HG02678 (cell line): ENCODE measurements around the gene HPSE2.
A peak's percentile ranks its signal among the peaks of the same experiment; 100 is the strongest.

Source experiments
- ATAC-seq: cut with Tn5 transposase; IDR thresholded peaks from one replicate; pipeline ENCODE4 v1.9.1; 2021; ENCODE audit warnings: mild to moderate bottlenecking, moderate library complexity; ENCODE audit not compliant: unreplicated experiment

Gene HPSE2

GRCh38 chr10:98470850-98471249, 764.8 kb downstream of the HPSE2 start:
- no peak for ATAC-seq

DNA sequence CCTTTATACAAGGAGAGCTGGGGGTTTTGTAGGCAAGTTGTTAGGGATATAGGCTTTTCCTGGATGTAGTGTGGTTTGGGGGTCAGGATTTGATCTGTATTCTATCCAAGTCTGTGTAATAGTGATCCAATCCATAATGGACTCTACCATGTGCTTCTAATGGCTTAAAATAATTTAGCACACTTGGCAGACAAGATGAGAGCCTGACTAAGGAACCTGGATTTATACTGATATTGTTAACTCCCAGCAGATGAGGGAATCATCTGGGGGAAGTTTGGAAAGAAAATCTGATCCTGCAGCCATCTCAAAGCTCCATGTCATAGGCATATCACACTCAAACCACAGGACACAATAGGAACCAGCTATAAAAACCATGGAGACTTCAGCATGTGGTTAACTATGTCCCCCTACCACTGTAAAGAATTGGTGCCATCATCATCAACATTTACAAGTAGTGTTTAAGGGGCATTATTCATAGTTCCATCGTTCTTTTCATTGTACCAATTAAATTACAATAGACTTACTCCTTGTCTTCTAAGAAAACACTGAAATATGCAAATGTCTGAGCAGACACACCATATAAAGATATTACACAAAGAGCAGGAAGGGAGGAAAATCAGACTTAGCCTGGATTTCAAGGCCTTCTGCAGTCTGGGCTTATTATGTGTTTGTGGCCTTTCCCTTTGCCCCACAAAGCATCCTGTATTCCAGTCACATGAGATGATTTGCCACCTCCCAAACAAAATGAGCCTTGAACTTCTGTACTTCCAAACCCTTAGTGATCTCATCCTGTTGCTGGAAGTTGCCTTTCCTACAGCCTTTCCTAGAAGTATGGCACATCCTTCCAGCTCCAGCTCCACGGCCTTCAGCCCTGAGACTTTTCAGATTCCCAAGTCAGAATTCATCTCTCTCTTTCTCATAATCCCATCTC, 766.4 kb downstream of the HPSE2 start:
- no peak for ATAC-seq

GRCh38 chr10:98467506-98468318, 767.9 kb downstream of the HPSE2 start:
- ATAC-seq, result peak; percentile 95

GRCh38 chr10:98466861-98467505, 768.7 kb downstream of the HPSE2 start:
- ATAC-seq, result no peak

GRCh38 chr10:98465866-98466265, 769.8 kb downstream of the HPSE2 start:
- no peak for ATAC-seq

DNA sequence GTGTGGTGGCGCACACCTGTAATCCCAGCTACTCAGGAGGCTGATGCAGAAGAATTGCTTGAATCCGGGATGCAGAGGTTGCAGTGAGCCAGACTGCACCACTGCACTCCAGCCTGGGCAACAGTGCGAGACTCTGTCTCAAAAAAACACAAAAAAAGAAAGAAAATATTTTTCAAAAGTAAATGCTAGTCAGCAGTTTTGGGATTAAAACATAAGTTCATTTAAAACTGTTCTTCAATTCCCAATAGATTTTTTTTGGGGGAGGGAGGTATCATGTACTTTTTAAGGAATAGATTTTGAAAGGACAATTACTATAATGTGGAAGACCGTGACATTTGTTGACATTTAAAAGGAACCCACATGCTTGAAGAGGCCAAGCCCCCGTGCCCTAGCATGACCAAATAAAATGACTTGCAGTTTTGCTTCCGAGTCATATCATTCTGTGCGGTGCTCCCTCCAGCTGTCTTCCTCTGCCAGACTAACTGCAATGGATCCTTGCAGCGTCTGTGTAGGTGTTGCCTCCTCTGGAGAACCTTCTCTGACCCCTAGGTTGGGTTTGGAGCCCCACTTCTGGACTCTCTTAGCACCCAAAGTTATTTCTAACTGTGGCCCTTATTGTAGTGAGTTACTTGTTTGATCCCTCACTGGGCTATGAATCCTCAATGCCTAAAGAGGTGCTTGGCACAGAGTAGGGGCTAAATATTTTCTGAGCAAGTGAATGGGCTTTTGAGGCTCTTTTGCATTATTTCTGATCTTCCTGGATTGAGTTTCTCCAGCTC, 771.5 kb downstream of the HPSE2 start:
- ATAC-seq, result no peak

DNA sequence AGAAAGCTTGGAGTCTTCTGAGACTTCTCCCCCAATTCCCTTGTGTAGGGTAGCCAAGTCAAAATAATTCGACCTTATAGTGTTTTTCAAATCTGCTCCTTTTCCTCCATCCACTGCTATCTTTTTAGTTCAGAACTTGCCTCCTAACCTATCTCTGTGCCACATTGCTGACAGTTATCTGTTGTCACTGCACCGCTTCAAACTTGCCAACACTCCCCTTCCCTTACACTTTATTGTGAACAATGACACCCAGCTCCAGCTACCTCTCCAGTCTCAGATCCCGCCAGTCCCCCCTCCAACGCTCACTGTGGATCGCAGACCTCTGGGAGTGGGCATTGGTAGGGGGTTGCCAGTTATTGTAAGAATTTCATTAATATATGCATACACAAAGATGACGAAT, 772.6 kb downstream of the HPSE2 start:
- no peak for ATAC-seq

DNA sequence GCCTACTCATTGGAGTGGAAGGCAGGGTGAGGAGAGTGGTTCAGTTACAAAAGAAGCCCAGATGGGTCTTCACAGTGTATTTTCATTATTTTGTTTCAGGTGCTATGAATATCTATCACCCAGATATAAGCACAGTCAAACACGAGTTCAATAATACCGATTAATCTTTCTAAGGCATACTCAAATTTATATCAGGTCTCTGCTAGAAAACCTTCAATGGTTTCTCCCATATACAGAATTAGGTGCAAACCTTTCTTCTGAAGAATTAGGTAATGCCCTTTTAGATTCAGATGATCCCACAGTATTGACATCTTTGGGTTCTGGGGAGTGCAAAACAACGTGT, 774.2 kb downstream of the HPSE2 start:
- no peak for ATAC-seq

DNA sequence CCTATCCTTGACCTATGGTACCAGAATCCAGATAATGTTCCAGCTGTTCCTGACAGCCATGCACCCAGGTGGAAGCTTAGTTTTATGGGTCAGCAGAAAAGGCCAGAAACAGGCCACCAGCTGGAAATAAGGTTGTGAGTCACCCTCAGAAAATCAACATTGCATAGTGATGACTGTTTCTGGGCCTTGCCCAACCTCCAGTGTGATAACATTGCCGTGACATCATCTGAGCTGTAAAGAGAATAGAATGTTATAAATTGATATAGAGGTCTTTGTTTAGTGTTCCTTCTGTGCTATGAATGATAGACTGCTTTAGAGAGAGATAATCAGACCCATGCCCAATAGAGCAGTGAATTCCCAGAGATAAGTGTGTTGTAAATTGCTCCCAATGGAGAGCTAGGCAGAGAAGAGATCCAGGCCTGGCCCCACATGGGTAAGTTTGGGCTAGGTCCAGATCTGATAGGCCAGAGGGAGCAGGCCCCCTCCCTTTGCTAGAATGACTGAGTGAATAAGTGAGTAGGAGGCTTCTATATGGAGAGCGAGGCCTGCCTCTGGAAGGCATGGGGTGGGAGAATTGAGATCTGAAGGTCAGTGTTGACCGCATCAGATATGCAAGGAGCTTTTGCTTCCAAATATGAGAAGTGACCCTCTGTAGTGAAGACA, 774.7 kb downstream of the HPSE2 start:
- no peak for ATAC-seq

- no peak for ATAC-seq
Measured at GRCh38 chr10:98458809-98459784, 776.6 kb downstream of the HPSE2 start.

DNA sequence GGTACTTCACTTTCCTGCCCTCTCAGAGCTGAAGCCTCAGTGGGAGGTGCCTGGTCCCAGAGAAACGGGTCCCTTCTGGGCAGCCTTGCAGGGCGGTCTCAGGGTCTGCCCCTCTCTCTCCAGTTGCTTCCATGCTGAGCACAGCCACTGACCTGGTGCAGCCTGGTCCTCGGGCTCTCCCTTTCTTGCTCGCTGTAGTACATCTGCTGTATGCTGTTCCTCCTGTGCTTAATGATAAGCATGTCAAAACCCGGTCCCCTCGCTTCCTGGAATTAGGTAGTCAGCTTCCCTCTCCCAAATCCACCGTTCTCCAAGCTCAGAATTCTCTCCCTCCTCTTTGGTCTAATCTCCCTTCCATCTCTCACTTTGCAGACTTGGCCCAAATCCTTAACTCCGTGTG, 777.9 kb downstream of the HPSE2 start:
- ATAC-seq, result no peak

GRCh38 chr10:98456686-98457482, 778.8 kb downstream of the HPSE2 start:
- no peak for ATAC-seq

DNA sequence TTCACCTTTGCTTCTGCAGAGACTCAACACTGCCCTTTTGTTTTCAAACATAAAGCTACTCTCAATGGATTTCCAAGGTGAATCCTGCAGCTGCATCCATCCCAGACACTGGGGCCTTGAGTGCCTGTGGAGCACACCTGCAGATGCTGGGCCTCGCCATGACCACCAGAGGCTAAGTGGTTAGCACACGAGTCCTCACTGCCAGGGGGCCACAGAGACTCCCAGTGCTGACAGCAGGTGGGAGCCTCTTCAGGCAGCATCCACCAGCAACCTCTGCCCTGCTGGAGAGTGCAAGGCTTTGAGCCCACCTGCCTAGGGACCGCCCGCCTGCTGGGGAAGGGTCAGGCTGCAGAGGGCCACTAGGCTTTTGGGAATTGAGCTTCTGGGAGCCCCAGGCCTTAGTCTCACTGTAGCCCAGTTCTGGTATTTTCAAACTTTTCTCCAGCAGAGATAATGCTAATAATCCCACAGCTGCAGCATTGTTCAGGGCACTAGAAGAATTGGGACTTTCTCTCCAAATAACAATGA, 779.5 kb downstream of the HPSE2 start:
- no peak for ATAC-seq

- no peak for ATAC-seq
Measured at GRCh38 chr10:98453729-98454128, 781.9 kb downstream of the HPSE2 start.

DNA sequence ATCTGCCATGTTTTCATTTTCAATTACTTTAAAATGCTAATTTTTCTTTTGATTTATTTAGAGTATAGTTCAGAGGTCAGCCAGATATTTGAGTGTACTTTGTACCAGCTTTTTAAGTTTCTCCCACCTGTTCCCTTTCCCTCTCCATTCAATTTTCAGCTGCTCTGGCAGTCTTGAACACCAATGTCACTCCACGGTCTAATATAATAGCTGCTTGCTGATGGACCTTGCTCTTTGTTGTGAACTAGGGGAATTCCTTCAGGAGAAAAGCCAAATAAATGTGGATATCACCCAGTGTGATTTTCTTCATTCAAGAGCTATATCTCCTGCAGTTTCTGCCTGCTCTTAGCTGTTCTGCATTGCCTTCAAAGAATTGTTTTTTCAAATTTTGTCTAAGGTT, 785.0 kb downstream of the HPSE2 start:
- ATAC-seq, result no peak

DNA sequence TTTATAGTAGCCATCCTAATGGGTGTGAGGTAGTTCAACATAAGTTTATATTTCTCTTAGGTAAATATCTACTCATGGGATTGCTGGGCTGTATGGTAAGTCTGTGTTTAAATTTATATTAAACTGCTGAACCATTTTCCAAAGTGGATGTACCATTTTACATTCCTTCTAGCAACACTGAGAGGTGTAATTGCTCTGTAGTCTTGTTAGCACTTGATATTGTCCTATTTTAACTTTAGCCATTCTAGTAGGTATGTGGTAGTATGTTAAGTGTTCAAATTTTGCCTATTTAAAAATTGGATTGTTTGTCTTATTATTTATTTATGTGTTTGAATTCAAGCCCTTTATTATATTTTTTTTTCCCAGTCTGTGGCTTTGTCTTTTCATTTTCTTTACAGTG, 786.4 kb downstream of the HPSE2 start:
- no peak for ATAC-seq

DNA sequence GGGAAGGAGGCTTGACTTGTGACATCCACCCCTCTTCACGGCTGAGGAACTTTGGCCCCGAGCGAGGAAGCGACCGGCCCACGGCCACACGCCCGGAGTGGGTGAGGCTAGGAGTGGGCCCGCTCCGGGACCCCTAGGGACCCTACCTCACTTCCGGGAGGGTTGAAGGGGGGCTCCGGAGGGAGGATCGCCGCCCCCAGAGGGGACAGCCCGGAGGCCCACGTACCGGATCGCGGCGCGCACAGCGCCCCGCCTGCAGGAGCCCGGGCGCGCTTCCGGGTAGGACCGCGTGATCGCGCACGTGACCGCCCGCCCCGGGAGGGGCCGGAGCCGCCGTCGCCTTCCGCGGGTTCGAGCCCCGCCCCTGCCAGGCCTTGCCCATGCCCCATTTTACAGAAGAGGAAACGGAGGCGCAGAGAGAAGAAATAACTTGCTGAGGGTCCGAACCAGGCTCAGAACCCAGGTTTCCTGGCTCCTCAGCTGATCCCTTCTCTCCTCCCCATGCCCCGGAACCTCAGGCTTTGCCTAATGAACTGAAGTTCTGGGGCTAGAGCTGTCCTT, 788.9 kb downstream of the HPSE2 start, which contains the start of gene HPS1:
Gene HPS1 (minus strand): TSS at position 275 of the 561 bp plus-strand sequence. CDS start 3,695 bp downstream, outside the sequence.
- ATAC-seq, result peak; percentile 93
